Osteocyte (in vitro differentiated cells): ENCODE measurements around the gene CCDC102A. TPM values are rescaled to one million over a fixed set of nuclear protein-coding genes. Genes with fewer than 3 reads are reported as not detected.

Experiments
- DNase-seq: peaks from one replicate; pipeline ENCODE4 v3.0.0; 2021; ENCODE audit warnings: mixed read lengths; ENCODE audit not compliant: unreplicated experiment; ENCODE audit errors: extremely low spot score
- H3K27ac Mint-ChIP-seq: one replicate; pipeline ENCODE4 v1.8.0; 2021; ENCODE audit warnings: mild to moderate bottlenecking, mixed read lengths; ENCODE audit not compliant: unreplicated experiment
- H3K27me3 Mint-ChIP-seq: one replicate; pipeline ENCODE4 v1.8.0; 2021; ENCODE audit warnings: mixed read lengths; ENCODE audit not compliant: unreplicated experiment
- H3K36me3 Mint-ChIP-seq: one replicate; pipeline ENCODE4 v1.8.0; 2021; ENCODE audit warnings: mixed read lengths; ENCODE audit not compliant: unreplicated experiment
- H3K4me1 Mint-ChIP-seq: one replicate; pipeline ENCODE4 v1.8.0; 2021; ENCODE audit warnings: mixed read lengths; ENCODE audit not compliant: unreplicated experiment
- H3K4me3 Mint-ChIP-seq: one replicate; pipeline ENCODE4 v1.8.0; 2021; ENCODE audit warnings: mild to moderate bottlenecking, moderate library complexity, mixed read lengths; ENCODE audit not compliant: unreplicated experiment
- H3K9me3 Mint-ChIP-seq: one replicate; pipeline ENCODE4 v1.8.0; 2021; ENCODE audit warnings: mixed read lengths; ENCODE audit not compliant: unreplicated experiment
- total RNA-seq: library from RNA; stranded (reverse); gene quantifications from 2 replicates; pipeline ENCODE4 v1.2.1, GENCODE V29; 2021
- TF ChIP-seq, protein P1 (sequence below): fragments of 200-600 bp; sonication (generic); IDR thresholded peaks from 2 replicates; pipeline ENCODE4 v1.5.0; 2021; ENCODE audit warnings: antibody characterized with exemption, mild to moderate bottlenecking, moderate library complexity

Gene CCDC102A
- total RNA-seq, 1 donor from 2014 or later, result 17.2 TPM

GRCh38 chr16:57479205-57479975 is 57.0 kb downstream of the CCDC102A start:
- H3K36me3 Mint-ChIP-seq, result no peaks in the 10 kb centered on the region
- peaks cover 27% of the 10 kb centered on the region for H3K4me1 Mint-ChIP-seq
- H3K27ac Mint-ChIP-seq, result peak overlapping the region; percentile 87
- TF ChIP-seq, protein P1, sequence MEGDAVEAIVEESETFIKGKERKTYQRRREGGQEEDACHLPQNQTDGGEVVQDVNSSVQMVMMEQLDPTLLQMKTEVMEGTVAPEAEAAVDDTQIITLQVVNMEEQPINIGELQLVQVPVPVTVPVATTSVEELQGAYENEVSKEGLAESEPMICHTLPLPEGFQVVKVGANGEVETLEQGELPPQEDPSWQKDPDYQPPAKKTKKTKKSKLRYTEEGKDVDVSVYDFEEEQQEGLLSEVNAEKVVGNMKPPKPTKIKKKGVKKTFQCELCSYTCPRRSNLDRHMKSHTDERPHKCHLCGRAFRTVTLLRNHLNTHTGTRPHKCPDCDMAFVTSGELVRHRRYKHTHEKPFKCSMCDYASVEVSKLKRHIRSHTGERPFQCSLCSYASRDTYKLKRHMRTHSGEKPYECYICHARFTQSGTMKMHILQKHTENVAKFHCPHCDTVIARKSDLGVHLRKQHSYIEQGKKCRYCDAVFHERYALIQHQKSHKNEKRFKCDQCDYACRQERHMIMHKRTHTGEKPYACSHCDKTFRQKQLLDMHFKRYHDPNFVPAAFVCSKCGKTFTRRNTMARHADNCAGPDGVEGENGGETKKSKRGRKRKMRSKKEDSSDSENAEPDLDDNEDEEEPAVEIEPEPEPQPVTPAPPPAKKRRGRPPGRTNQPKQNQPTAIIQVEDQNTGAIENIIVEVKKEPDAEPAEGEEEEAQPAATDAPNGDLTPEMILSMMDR, result no peak
- DNase-seq, result no peak
- peak overlapping the region; percentile 82 for H3K4me3 Mint-ChIP-seq
- no peaks in the 10 kb centered on the region for H3K27me3 Mint-ChIP-seq
- no peaks in the 10 kb centered on the region for H3K9me3 Mint-ChIP-seq

DNA sequence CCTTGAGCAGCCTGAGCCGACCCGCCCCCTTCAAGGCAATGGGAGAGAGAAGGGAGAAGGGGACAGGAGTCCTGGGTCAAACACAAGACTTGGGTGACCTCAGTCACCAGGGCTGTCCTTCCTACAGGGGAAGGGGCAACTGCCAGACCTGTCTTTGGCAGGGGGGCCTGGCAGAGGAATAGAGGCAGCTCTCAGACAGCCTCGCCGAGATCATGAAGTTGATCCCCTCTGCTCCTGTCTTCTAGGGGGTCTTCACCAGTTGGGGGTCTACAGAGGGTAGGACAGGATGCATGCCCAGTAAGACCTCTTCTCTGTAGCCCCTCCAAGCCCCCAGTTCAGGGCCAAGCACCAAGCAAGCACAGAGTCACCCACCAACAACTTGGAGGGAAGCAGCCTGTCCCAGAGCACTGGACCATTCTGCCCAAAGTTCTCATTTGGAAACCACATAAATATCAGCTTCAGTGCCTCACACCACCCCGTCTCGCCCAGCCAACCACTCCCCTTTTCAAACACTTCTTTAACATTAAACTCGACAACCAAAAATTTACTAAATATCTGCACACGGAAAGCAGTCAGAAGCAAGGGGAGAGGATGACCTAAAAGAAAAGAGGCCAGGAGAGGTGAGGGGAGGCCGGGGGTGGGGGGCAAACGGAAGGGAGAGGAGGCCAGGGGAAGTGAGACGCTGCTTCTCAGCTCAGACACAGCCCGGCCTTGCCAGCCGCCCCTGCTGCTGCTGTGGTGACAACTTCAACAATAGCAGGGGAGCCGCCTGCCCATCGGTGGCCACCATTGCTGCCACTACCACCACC is 57.8 kb downstream of the CCDC102A start:
- H3K4me3 Mint-ChIP-seq, result peak overlapping the region; percentile 82
- H3K9me3 Mint-ChIP-seq, result no peaks in the 10 kb centered on the region
- no peaks in the 10 kb centered on the region for H3K27me3 Mint-ChIP-seq
- H3K36me3 Mint-ChIP-seq, result no peaks in the 10 kb centered on the region
- TF ChIP-seq, protein P1, result no peak
- peaks cover 27% of the 10 kb centered on the region for H3K4me1 Mint-ChIP-seq
- no peak overlapping the region for H3K27ac Mint-ChIP-seq
- DNase-seq, result no peak

GRCh38 chr16:57477531-57478202 is 58.7 kb downstream of the CCDC102A start:
- H3K4me3 Mint-ChIP-seq, result no peak overlapping the region
- H3K27me3 Mint-ChIP-seq, result no peaks in the 10 kb centered on the region
- no peak for DNase-seq
- no peaks in the 10 kb centered on the region for H3K36me3 Mint-ChIP-seq
- TF ChIP-seq, protein P1, result no peak
- no peaks in the 10 kb centered on the region for H3K9me3 Mint-ChIP-seq
- H3K4me1 Mint-ChIP-seq, result peaks cover 27% of the 10 kb centered on the region
- H3K27ac Mint-ChIP-seq, result no peak overlapping the region

- H3K27ac Mint-ChIP-seq, result no peak overlapping the region
Observed at GRCh38 chr16:57476546-57477410, 59.6 kb downstream of the CCDC102A start.

More at GRCh38 chr16:57476546-57477410, 59.6 kb downstream of the CCDC102A start:
- H3K36me3 Mint-ChIP-seq, result peaks cover 4% of the 10 kb centered on the region
- H3K4me1 Mint-ChIP-seq, result peaks cover 32% of the 10 kb centered on the region
- no peak for DNase-seq
- H3K27me3 Mint-ChIP-seq, result no peaks in the 10 kb centered on the region
- TF ChIP-seq, protein P1, result no peak
- H3K9me3 Mint-ChIP-seq, result no peaks in the 10 kb centered on the region
- H3K4me3 Mint-ChIP-seq, result no peak overlapping the region
